Muscle layer of duodenum (tissue), 2 donors: ENCODE measurements around the gene TMEM203.
A peak's percentile ranks its signal among the peaks of the same experiment; 100 is the strongest.

Source experiments
- H3K27ac ChIP-seq: one replicate; pipeline ENCODE4 v1.7.0; 2013; ENCODE audit warnings: mild to moderate bottlenecking, low read length
- H3K27me3 ChIP-seq: one replicate; pipeline ENCODE4 v1.7.0; 2013; ENCODE audit warnings: low read depth, mild to moderate bottlenecking, control low read depth, low read length
- H3K36me3 ChIP-seq, 2 donors: one replicate each; pipeline ENCODE4 v1.7.0; 2013; ENCODE audit warnings: low read length in 2 of 2, control low read depth in 1 of 2, mild to moderate bottlenecking in 1 of 2; ENCODE audit not compliant: insufficient read depth in 2 of 2, control insufficient read depth in 1 of 2
- H3K4me1 ChIP-seq, 2 donors: one replicate each; pipeline ENCODE4 v1.7.0; 2013; ENCODE audit warnings: low read length in 2 of 2, mild to moderate bottlenecking in 2 of 2, control low read depth in 1 of 2, moderate library complexity in 1 of 2; ENCODE audit not compliant: insufficient read depth in 2 of 2, control insufficient read depth in 1 of 2
- H3K4me3 ChIP-seq, 2 donors: one replicate each; pipeline ENCODE4 v1.7.0; 2013; ENCODE audit warnings: low read length in 2 of 2, low read depth in 1 of 2, mild to moderate bottlenecking in 1 of 2
- H3K9me3 ChIP-seq, 2 donors: one replicate each; pipeline ENCODE4 v1.7.0; 2013; ENCODE audit warnings: low read length in 2 of 2, control low read depth in 1 of 2, mild to moderate bottlenecking in 1 of 2; ENCODE audit not compliant: control insufficient read depth in 1 of 2
- donor health status: healthy.

TMEM203 gene

DNA sequence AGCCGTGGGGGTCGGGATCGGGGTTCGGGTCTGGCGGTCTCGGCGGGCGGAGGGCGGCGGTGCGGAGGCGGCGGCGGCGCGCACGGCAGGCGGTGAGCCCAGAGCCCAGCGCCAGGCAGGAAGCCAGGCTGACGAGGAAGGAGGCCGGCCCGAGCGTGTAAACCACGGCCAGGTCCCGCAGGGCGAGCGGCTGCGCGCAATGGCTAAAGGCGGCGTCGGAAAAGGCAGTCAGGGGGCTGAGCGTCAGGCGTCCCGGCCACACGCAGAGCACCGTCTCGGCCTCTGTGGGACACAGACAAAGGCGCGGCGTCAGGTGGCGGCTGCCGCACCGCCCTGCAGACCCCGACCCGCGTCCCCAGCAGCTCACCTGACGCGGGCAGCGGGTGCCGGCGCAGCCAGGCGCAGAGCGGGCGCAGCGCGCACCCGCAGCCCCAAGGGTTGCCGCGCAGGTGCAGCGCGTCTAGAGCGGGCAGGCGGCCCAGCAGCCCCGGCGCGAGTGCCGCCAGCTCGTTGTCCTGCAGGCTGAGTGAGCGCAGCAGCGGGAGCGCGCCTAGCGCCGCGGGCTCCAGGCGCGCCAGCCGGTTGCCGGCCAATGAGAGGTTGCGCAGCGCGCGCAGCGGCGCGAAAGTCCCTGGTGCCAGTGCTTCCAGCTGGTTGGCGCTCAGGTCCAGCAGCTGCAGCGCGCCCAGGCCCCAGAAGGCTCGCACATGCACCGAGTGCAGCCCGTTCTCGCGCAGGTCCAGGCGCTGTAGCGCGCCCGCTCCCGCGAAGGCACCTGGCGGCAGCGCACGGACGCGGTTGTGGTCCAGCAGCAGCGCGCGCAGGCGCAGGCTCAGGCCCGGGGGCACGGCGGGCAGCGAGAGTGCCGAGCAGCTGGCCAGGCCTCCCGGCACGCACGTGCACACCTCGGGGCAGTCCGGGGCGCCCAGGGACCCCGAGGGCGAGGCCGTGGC is 36.3 kb downstream of the TMEM203 start:
- H3K4me1 ChIP-seq, result peaks cover 0 to 29% of the 10 kb centered on the region in 2 donors
- peaks cover 28% of the 10 kb centered on the region for H3K27me3 ChIP-seq
- H3K27ac ChIP-seq, result no peak overlapping the region
- H3K36me3 ChIP-seq, result no peaks in the 10 kb centered on the region
- H3K9me3 ChIP-seq, result no peaks in the 10 kb centered on the region
- peak overlapping the region in 1 of 2 donors; percentile 66 for H3K4me3 ChIP-seq

- Histone ChIP-seq H3K9me3 (no peaks in the 10 kb centered on the region), H3K27ac (no peak overlapping the region), H3K4me3 (peak overlapping the region in 1 of 2 donors; percentile 66), H3K27me3 (peaks cover 33% of the 10 kb centered on the region), H3K4me1 (peaks cover 0 to 31% of the 10 kb centered on the region in 2 donors), H3K36me3 (no peaks in the 10 kb centered on the region)
These were observed 36.9 kb downstream of the TMEM203 start for GRCh38 chr9:137168573-137168903.

DNA sequence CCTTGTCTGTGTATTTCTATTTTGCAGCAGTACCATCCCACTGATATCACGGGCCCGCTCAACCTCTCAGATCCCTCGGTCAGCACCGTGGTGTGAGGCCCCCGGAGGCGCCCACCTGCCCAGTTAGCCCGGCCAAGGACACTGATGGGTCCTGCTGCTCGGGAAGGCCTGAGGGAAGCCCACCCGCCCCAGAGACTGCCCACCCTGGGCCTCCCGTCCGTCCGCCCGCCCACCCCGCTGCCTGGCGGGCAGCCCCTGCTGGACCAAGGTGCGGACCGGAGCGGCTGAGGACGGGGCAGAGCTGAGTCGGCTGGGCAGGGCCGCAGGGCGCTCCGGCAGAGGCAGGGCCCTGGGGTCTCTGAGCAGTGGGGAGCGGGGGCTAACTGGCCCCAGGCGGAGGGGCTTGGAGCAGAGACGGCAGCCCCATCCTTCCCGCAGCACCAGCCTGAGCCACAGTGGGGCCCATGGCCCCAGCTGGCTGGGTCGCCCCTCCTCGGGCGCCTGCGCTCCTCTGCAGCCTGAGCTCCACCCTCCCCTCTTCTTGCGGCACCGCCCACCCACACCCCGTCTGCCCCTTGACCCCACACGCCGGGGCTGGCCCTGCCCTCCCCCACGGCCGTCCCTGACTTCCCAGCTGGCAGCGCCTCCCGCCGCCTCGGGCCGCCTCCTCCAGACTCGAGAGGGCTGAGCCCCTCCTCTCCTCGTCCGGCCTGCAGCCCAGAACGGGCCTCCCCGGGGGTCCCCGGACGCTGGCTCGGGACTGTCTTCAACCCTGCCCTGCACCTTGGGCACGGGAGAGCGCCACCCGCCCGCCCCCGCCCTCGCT is 37.5 kb downstream of the TMEM203 start:
- Histone ChIP-seq H3K9me3 (no peaks in the 10 kb centered on the region), H3K36me3 (no peaks in the 10 kb centered on the region), H3K4me1 (peaks cover 0 to 37% of the 10 kb centered on the region in 2 donors), H3K27me3 (peaks cover 37% of the 10 kb centered on the region), H3K4me3 (peak overlapping the region in 1 of 2 donors; percentile 66), H3K27ac (no peak overlapping the region)

DNA sequence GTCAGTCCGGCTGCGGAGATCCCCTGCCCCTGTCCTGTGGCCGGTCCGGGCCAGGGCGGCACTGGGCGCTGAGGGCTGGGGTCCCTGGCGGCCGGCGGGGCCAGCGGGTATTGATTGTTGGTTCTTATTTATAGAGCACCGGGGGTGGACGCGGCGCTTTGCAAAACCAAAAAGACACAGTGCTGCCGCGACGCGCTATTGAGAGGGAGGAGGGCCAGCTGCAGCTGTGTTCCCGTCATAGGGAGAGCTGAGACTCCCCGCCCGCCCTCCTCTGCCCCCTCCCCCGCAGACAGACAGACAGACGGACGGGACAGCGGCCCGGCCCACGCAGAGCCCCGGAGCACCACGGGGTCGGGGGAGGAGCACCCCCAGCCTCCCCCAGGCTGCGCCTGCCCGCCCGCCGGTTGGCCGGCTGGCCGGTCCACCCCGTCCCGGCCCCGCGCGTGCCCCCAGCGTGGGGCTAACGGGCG is 38.1 kb downstream of the TMEM203 start:
- Histone ChIP-seq H3K27me3 (peaks cover 43% of the 10 kb centered on the region), H3K27ac (no peak overlapping the region), H3K9me3 (no peaks in the 10 kb centered on the region), H3K4me1 (peaks cover 0 to 44% of the 10 kb centered on the region in 2 donors), H3K36me3 (no peaks in the 10 kb centered on the region), H3K4me3 (no peak overlapping the region)

- H3K4me1 ChIP-seq, result peaks cover 0 to 51% of the 10 kb centered on the region in 2 donors
- no peak overlapping the region for H3K4me3 ChIP-seq
- no peaks in the 10 kb centered on the region for H3K9me3 ChIP-seq
- no peaks in the 10 kb centered on the region for H3K36me3 ChIP-seq
- peaks cover 43% of the 10 kb centered on the region for H3K27me3 ChIP-seq
- no peak overlapping the region for H3K27ac ChIP-seq
These were observed 38.8 kb downstream of the TMEM203 start for GRCh38 chr9:137166380-137167229.

DNA sequence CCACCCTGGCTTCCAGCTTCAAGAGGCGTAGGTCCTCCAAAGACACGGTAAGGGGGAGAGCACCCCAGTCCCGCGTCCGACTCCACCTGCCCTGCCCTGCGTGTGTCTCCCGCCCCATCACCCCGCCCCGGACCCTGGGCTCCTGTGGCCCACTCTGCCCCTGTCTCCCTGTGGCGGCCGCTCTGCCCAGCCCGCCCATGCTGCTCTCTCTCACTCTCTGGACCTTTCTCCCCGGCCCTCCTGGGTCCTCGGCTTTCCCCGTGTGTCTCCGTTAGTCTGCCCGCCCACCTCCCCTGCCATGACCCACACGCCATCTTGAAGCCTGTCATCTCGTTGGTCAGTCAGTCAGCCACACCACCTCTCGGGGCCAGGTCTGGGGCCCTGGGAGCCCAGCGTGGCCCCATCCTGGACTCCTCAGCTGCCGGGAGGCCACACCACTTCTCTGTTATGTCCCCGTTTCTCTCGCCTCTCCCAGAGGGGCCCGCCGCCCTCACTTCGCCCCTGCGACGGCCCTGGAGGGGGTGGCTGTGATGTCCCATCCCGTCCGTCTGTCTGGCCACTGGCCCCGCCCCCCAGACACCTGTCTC is 40.1 kb downstream of the TMEM203 start:
- Histone ChIP-seq H3K9me3 (no peaks in the 10 kb centered on the region), H3K36me3 (no peaks in the 10 kb centered on the region), H3K4me1 (peaks cover 0 to 55% of the 10 kb centered on the region in 2 donors), H3K4me3 (no peak overlapping the region), H3K27me3 (peaks cover 36% of the 10 kb centered on the region), H3K27ac (no peak overlapping the region)

- peaks cover 42% of the 10 kb centered on the region for H3K27me3 ChIP-seq
- peaks cover 0 to 52% of the 10 kb centered on the region in 2 donors for H3K4me1 ChIP-seq
- H3K36me3 ChIP-seq, result no peaks in the 10 kb centered on the region
- H3K9me3 ChIP-seq, result no peaks in the 10 kb centered on the region
- H3K4me3 ChIP-seq, result no peak overlapping the region
- H3K27ac ChIP-seq, result no peak overlapping the region
These were observed 40.8 kb downstream of the TMEM203 start for GRCh38 chr9:137164370-137165249.

DNA sequence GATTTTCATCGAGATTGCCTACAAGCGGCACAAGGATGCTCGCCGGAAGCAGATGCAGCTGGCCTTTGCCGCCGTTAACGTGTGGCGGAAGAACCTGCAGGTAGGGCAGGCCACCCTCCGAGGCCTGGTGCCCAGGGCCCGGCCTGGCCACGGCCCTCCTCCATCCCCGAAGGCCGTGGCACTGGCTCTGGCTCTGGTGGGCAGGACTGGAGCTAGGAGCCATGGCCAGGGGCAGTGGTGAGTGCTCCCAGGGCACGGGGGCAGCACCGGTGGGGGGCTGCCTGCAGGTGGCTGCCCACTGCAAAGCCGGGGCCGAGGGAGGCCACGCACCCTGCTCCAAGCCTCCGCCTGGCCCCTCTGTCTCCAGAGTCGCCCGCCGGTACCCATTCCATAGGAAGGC is 41.6 kb downstream of the TMEM203 start:
- H3K9me3 ChIP-seq, result no peaks in the 10 kb centered on the region

DNA sequence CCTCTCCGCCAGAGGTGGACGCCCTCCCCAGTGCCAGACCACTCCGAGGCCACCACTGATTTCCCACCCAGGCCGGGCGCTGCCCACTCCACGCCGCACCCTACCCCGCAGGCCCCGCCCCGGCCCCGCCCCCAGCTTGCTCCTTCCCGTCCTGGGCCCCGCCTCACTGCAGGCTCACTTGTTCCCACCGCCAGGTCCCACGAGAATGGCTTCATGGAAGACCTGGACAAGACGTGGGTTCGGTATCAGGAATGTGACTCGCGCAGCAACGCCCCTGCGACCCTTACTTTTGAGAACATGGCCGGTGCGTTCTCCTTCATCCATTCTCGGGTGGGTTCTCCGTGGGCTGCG is 42.1 kb downstream of the TMEM203 start:
- no peaks in the 10 kb centered on the region for H3K36me3 ChIP-seq
- H3K9me3 ChIP-seq, result no peaks in the 10 kb centered on the region
- H3K4me1 ChIP-seq, result peaks cover 0 to 40% of the 10 kb centered on the region in 2 donors
- H3K4me3 ChIP-seq, result peak overlapping the region in 1 of 2 donors; percentile 35
- no peak overlapping the region for H3K27ac ChIP-seq
- peaks cover 46% of the 10 kb centered on the region for H3K27me3 ChIP-seq

More for the DNA sequence above, 41.6 kb downstream of the TMEM203 start:
- Histone ChIP-seq H3K36me3 (no peaks in the 10 kb centered on the region), H3K27me3 (peaks cover 43% of the 10 kb centered on the region), H3K4me1 (peaks cover 0 to 44% of the 10 kb centered on the region in 2 donors), H3K27ac (no peak overlapping the region), H3K4me3 (no peak overlapping the region)
